GM18858 (cell line): Measurements from ENCODE around the gene ATP6V1F.

Source experiments
- ATAC-seq: cut with Tn5 transposase; IDR thresholded peaks from one replicate; pipeline ENCODE4 v1.9.1; 2021; ENCODE audit not compliant: unreplicated experiment

ATP6V1F gene

GRCh38 chr7:128915271-128915819 lies 52.7 kb downstream of the ATP6V1F start:
- no peak for ATAC-seq
